Liver (tissue), 9 donors: ENCODE measurements around the gene ZAP70. TPM values are rescaled to one million over a fixed set of nuclear protein-coding genes. Genes with fewer than 3 reads are reported as not detected.

Experiments used
- DNase-seq: peaks from one replicate; pipeline ENCODE4 v3.0.0-alpha.2; 2017; ENCODE audit warnings: low spot score
- H3K27ac ChIP-seq, 2 donors: one replicate each; pipeline ENCODE4 v1.7.0; 2013; ENCODE audit warnings: inconsistent platforms in 2 of 2, low read length in 2 of 2, control low read depth in 1 of 2, low read depth in 1 of 2, mild to moderate bottlenecking in 1 of 2
- H3K27me3 ChIP-seq, 4 donors: one replicate each; pipeline versions ENCODE4 v1.6.1 to v1.7.0; 2013; ENCODE audit warnings: low read length in 3 of 4, inconsistent platforms in 1 of 4, mild to moderate bottlenecking in 1 of 4, moderate library complexity in 1 of 4; ENCODE audit not compliant: control insufficient read depth in 4 of 4, insufficient read depth in 4 of 4
- H3K36me3 ChIP-seq, 4 donors: one replicate each; pipeline versions ENCODE4 v1.6.1 to v1.7.0; 2013; ENCODE audit warnings: low read length in 3 of 4, mild to moderate bottlenecking in 3 of 4, low read depth in 1 of 4, moderate library complexity in 1 of 4; ENCODE audit not compliant: control insufficient read depth in 4 of 4, insufficient read depth in 3 of 4
- H3K4me1 ChIP-seq, 4 donors: one replicate each; pipeline versions ENCODE4 v1.6.1 to v1.7.0; 2013; ENCODE audit warnings: low read length in 3 of 4, mild to moderate bottlenecking in 3 of 4, moderate library complexity in 1 of 4; ENCODE audit not compliant: control insufficient read depth in 4 of 4, insufficient read depth in 4 of 4
- H3K4me3 ChIP-seq, 3 donors: one replicate each; pipeline versions ENCODE4 v1.6.1 to v1.7.0; 2013; ENCODE audit warnings: low read length in 3 of 3, control low read depth in 1 of 3, low read depth in 1 of 3, mild to moderate bottlenecking in 1 of 3
- H3K9ac ChIP-seq, 2 donors: one replicate each; pipeline ENCODE4 v1.7.0; 2013; ENCODE audit warnings: low read length in 2 of 2, mild to moderate bottlenecking in 2 of 2, moderate library complexity in 2 of 2, control low read depth in 1 of 2, low read depth in 1 of 2
- H3K9me3 ChIP-seq, 4 donors: one replicate each; pipeline versions ENCODE4 v1.6.1 to v1.7.0; 2013; ENCODE audit warnings: low read length in 3 of 4; ENCODE audit not compliant: control insufficient read depth in 4 of 4
- ATF3 ChIP-seq: IDR thresholded peaks from 2 replicates; pipeline ENCODE4 v1.6.1; 2016; ENCODE audit warnings: antibody characterized with exemption
- CTCF ChIP-seq: fragments of 150-350 bp; IDR thresholded peaks from 2 replicates; pipeline ENCODE4 v1.5.1; 2017; ENCODE audit warnings: improper control_type of control experiment, low read depth, low read length; ENCODE audit not compliant: missing input control
- EGR1 ChIP-seq, 2 donors: IDR thresholded peaks; 2 replicates each; pipeline ENCODE4 v1.6.1; 2016 to 2018; ENCODE audit warnings: antibody characterized with exemption in 2 of 2, low read depth in 2 of 2
- FOXA1 ChIP-seq: IDR thresholded peaks from 2 replicates; pipeline ENCODE4 v1.6.1; 2016; ENCODE audit warnings: antibody characterized with exemption
- FOXA2 ChIP-seq: IDR thresholded peaks from 2 replicates; pipeline ENCODE4 v1.6.1; 2016; ENCODE audit warnings: antibody characterized with exemption
- GABPA ChIP-seq, 2 donors: IDR thresholded peaks in 1 of 2; conservative IDR thresholded peaks in 1 of 2; 2 replicates each; pipeline ENCODE4 v1.6.1; 2016; ENCODE audit warnings: antibody characterized with exemption in 2 of 2, mild to moderate bottlenecking in 1 of 2, moderate library complexity in 1 of 2
- HNF4A ChIP-seq, 2 donors: conservative IDR thresholded peaks; 2 replicates each; pipeline ENCODE4 v1.6.1; 2016; ENCODE audit warnings: antibody characterized with exemption in 2 of 2, mild to moderate bottlenecking in 2 of 2
- HNF4G ChIP-seq: IDR thresholded peaks from 2 replicates; pipeline ENCODE4 v1.6.1; 2016; ENCODE audit warnings: antibody characterized with exemption
- JUND ChIP-seq, 2 donors: IDR thresholded peaks; 2 replicates each; pipeline ENCODE4 v1.6.1; 2016; ENCODE audit warnings: antibody characterized with exemption in 2 of 2
- MAX ChIP-seq: IDR thresholded peaks from 2 replicates; pipeline ENCODE4 v1.6.1; 2016; ENCODE audit warnings: antibody characterized with exemption
- NR2F2 ChIP-seq: IDR thresholded peaks from 2 replicates; pipeline ENCODE4 v1.6.1; 2016; ENCODE audit warnings: antibody characterized with exemption
- RAD21 ChIP-seq, 2 donors: IDR thresholded peaks; 2 replicates each; pipeline ENCODE4 v1.6.1; 2016; ENCODE audit warnings: antibody characterized with exemption in 2 of 2, mild to moderate bottlenecking in 2 of 2
- REST ChIP-seq: IDR thresholded peaks from 2 replicates; pipeline ENCODE4 v1.6.1; 2016; ENCODE audit warnings: antibody characterized with exemption, mild to moderate bottlenecking
- RXRA ChIP-seq, 2 donors: IDR thresholded peaks; 2 replicates each; pipeline ENCODE4 v1.6.1; 2017 to 2018; ENCODE audit warnings: antibody characterized with exemption in 2 of 2, mild to moderate bottlenecking in 1 of 2
- SP1 ChIP-seq: IDR thresholded peaks from 2 replicates; pipeline ENCODE4 v1.6.1; 2018; ENCODE audit warnings: antibody characterized with exemption, mild to moderate bottlenecking
- TAF1 ChIP-seq: conservative IDR thresholded peaks from 2 replicates; pipeline ENCODE4 v1.6.1; 2016; ENCODE audit warnings: antibody characterized with exemption, mild to moderate bottlenecking
- YY1 ChIP-seq: IDR thresholded peaks from 2 replicates; pipeline ENCODE4 v1.6.1; 2016; ENCODE audit warnings: antibody characterized with exemption, mild to moderate bottlenecking
- ZBTB33 ChIP-seq: IDR thresholded peaks from 2 replicates; pipeline ENCODE4 v1.6.1; 2016; ENCODE audit warnings: antibody characterized with exemption
- WGBS: extraction: QIAGEN DNeasy Blood & Tissue Kit; methylation state at CpG from one replicate; pipeline ENCODE4 v1.1.7; 2013; 5-methylcytosine and 5-hydroxymethylcytosine counted together
- polyA plus RNA-seq, 2 donors: library from polyadenylated mRNA; stranded (reverse) in 1 of 2; unstranded in 1 of 2; fragments of 200-250 nt in 1 of 2; fragments of >200 nt in 1 of 2; fragmentation: Nextera tagmentation in 1 of 2; extraction: Ambion mirVana in 1 of 2; gene quantifications; one replicate each; pipeline versions ENCODE4 v1.2.1 to v1.2.3, GENCODE V29; 2013 to 2015
- total RNA-seq, 2 donors: library from RNA; depleted of rRNA; stranded (reverse); fragments of >200 nt; gene quantifications; one replicate each; pipeline ENCODE4 v1.2.3, GENCODE V29; 2014
- donor health status: healthy.
- donor health status: healthy.
- donor health status: healthy.
- donor health status: healthy.
- donor health status: healthy.

Gene ZAP70
- total and polyA plus RNA-seq, 4 donors: 1.2 to 4.9 (median 1.4) TPM

- WGBS: 98% methylated on average over 1 of the region's 1 CpG
- Histone ChIP-seq H3K4me3 (no peak overlapping the region), H3K4me1 (no peaks in the 10 kb centered on the region), H3K9me3 (no peaks in the 10 kb centered on the region), H3K9ac (no peak overlapping the region), H3K27me3 (no peaks in the 10 kb centered on the region), H3K27ac (no peak overlapping the region), H3K36me3 (no peaks in the 10 kb centered on the region)
- no peak for DNase-seq
- TF ChIP-seq ATF3 (no peak), GABPA (IDR thresholded peaks at IDR 0.05 in 1 of 2, conservative IDR thresholded peaks at IDR 0.05 in 1 of 2) (no peak), NR2F2 (no peak), HNF4A (conservative IDR thresholded peaks at IDR 0.05) (no peak), RXRA (IDR thresholded peaks at IDR 0.05) (no peak), EGR1 (IDR thresholded peaks at IDR 0.05; ENCODE audit: low read depth in 2 of 2) (no peak), YY1 (no peak), HNF4G (no peak), JUND (IDR thresholded peaks at IDR 0.05) (no peak), SP1 (no peak), TAF1 (no peak)
Observed at GRCh38 chr2:97676620-97677019, 36.8 kb upstream of the ZAP70 start.

- no peaks in the 10 kb centered on the region for H3K36me3 ChIP-seq
- TF ChIP-seq JUND (IDR thresholded peaks at IDR 0.05): no peak
- TF ChIP-seq NR2F2: no peak
- TF ChIP-seq TAF1: no peak
- no peak for TF ChIP-seq REST
- no peak for TF ChIP-seq YY1
- no peak for TF ChIP-seq SP1
- no peak for TF ChIP-seq HNF4G
- TF ChIP-seq FOXA2: no peak
- TF ChIP-seq RAD21 (IDR thresholded peaks at IDR 0.05): no peak
- no peak for TF ChIP-seq HNF4A (conservative IDR thresholded peaks at IDR 0.05)
- no peak for TF ChIP-seq FOXA1
- no peak for TF ChIP-seq RXRA (IDR thresholded peaks at IDR 0.05)
- no peak for DNase-seq
- H3K9ac ChIP-seq: no peak overlapping the region
- no peaks in the 10 kb centered on the region for H3K27me3 ChIP-seq
- no peaks in the 10 kb centered on the region for H3K9me3 ChIP-seq
- H3K4me3 ChIP-seq: no peak overlapping the region
- WGBS: 87% methylated on average over 2 of the region's 2 CpGs
- no peaks in the 10 kb centered on the region for H3K4me1 ChIP-seq
- H3K27ac ChIP-seq: no peak overlapping the region
Observed at GRCh38 chr2:97677480-97677879, 35.9 kb upstream of the ZAP70 start.

- no peaks in the 10 kb centered on the region for H3K4me1 ChIP-seq
- 95% methylated on average over 1 of the region's 1 CpG for WGBS
- no peak for DNase-seq
- H3K27ac ChIP-seq: no peak overlapping the region
- H3K4me3 ChIP-seq: no peak overlapping the region
- H3K9me3 ChIP-seq: no peaks in the 10 kb centered on the region
- TF ChIP-seq YY1 (no peak), HNF4A (conservative IDR thresholded peaks at IDR 0.05) (no peak), ATF3 (no peak), FOXA1 (no peak), SP1 (no peak), GABPA (IDR thresholded peaks at IDR 0.05 in 1 of 2, conservative IDR thresholded peaks at IDR 0.05 in 1 of 2) (no peak), RAD21 (IDR thresholded peaks at IDR 0.05) (no peak), MAX (no peak), CTCF (no peak), NR2F2 (no peak), EGR1 (IDR thresholded peaks at IDR 0.05; ENCODE audit: low read depth in 2 of 2) (no peak), HNF4G (no peak), ZBTB33 (no peak), TAF1 (no peak)
- H3K9ac ChIP-seq: no peak overlapping the region
- no peaks in the 10 kb centered on the region for H3K36me3 ChIP-seq
- H3K27me3 ChIP-seq: no peaks in the 10 kb centered on the region
Observed at GRCh38 chr2:97678298-97678697, 35.1 kb upstream of the ZAP70 start.
